K562 (cell line): ENCODE data around the gene GLI1. TPM values are rescaled to one million over a fixed set of nuclear protein-coding genes. Genes with fewer than 3 reads are reported as not detected.
A peak's percentile ranks its signal among the peaks of the same experiment; 100 is the strongest.

ENCODE experiments used
- AFF1 ChIP-seq, 2 experiments: fragments of 450-650 bp; IDR thresholded peaks; 2 replicates each; pipeline ENCODE4 v1.6.1; 2018; ENCODE audit warnings: mild to moderate bottlenecking in 2 of 2, low read depth in 1 of 2; ENCODE audit not compliant: partially characterized antibody in 2 of 2
- ARID4B ChIP-seq: sonication (generic); formaldehyde crosslinking; IDR thresholded peaks from 2 replicates; pipeline ENCODE4 v1.8.0; 2022; ENCODE audit warnings: mild to moderate bottlenecking, missing genetic modification reagents
- E2F3 ChIP-seq: fragments of 250-450 bp; sonication (Bioruptor Pico); IDR thresholded peaks from 2 replicates; pipeline ENCODE4 v1.4.0; 2020; ENCODE audit warnings: mild to moderate bottlenecking
- ESRRB ChIP-seq: fragments of 250-450 bp; sonication (Bioruptor Pico); IDR thresholded peaks from 2 replicates; pipeline ENCODE4 v1.5.0; 2020; ENCODE audit warnings: mild to moderate bottlenecking, moderate library complexity, borderline replicate concordance
- ETS2 ChIP-seq: IDR thresholded peaks from 2 replicates; pipeline ENCODE4 v1.6.1; 2016; ENCODE audit warnings: borderline replicate concordance, missing genetic modification characterization, mild to moderate bottlenecking, moderate library complexity, missing compliant biosample characterization; ENCODE audit not compliant: poor library complexity, severe bottlenecking
- GATAD2A ChIP-seq: fragments of 450-650 bp; IDR thresholded peaks from 2 replicates; pipeline ENCODE4 v1.6.1; 2017
- HCFC1 ChIP-seq: IDR thresholded peaks from 2 replicates; pipeline ENCODE4 v1.6.1; 2012; ENCODE audit warnings: low read depth, low read length, improper control_type of control experiment
- KDM4B ChIP-seq, 2 experiments: fragments of 450-650 bp in 1 of 2; sonication (generic) in 1 of 2; IDR thresholded peaks; 2 replicates each; pipeline ENCODE4 v1.6.1; 2016 to 2017; ENCODE audit warnings: borderline replicate concordance in 2 of 2, antibody characterized with exemption in 1 of 2, low read depth in 1 of 2, mild to moderate bottlenecking in 1 of 2
- MTA3 ChIP-seq: fragments of 450-650 bp; formaldehyde crosslinking; IDR thresholded peaks from 2 replicates; pipeline ENCODE4 v1.6.1; 2017; ENCODE audit warnings: mild to moderate bottlenecking, borderline replicate concordance
- MYBL2 ChIP-seq, 2 experiments: fragments of 450-650 bp in 1 of 2; sonication (generic) in 1 of 2; formaldehyde crosslinking in 1 of 2; IDR thresholded peaks; 2 replicates each; pipeline versions ENCODE4 v1.6.1 to v1.8.1; 2017 to 2022; ENCODE audit warnings: borderline replicate concordance in 1 of 2, inconsistent platforms in 1 of 2, low read depth in 1 of 2, mild to moderate bottlenecking in 1 of 2, missing genetic modification reagents in 1 of 2, moderate library complexity in 1 of 2
- NCOA2 ChIP-seq, 2 experiments: fragments of 450-650 bp; IDR thresholded peaks; 2 replicates each; pipeline ENCODE4 v1.6.1; 2018; ENCODE audit warnings: mild to moderate bottlenecking in 2 of 2, moderate library complexity in 1 of 2; ENCODE audit not compliant: partially characterized antibody in 2 of 2
- RBM34 ChIP-seq: fragments of 200-400 bp; formaldehyde crosslinking; IDR thresholded peaks from 2 replicates; pipeline ENCODE4 v1.6.1; 2018; ENCODE audit warnings: low read length, borderline replicate concordance; ENCODE audit not compliant: insufficient read depth
- XRCC4 ChIP-seq: IDR thresholded peaks from one replicate; pipeline ENCODE4 v1.6.1; 2011; ENCODE audit not compliant: insufficient read depth, insufficient read length; ENCODE audit errors: extremely low read depth
- ZFP30 ChIP-seq: fragments of 250-450 bp; sonication (Bioruptor Pico); IDR thresholded peaks from 2 replicates; pipeline ENCODE4 v1.8.0; 2022; ENCODE audit warnings: moderate library complexity, mild to moderate bottlenecking, inconsistent platforms, borderline replicate concordance
- ZFPM2 ChIP-seq: fragments of 250-450 bp; sonication (Bioruptor Pico); IDR thresholded peaks from 2 replicates; pipeline ENCODE4 v1.5.1; 2022; ENCODE audit warnings: mild to moderate bottlenecking
- polyA plus RNA-seq, 8 experiments: library from polyadenylated mRNA; depleted of rRNA in 4 of 8; stranded (reverse) in 5 of 8; unstranded in 3 of 8; fragments of >200 nt; fragmentation: Nextera tagmentation in 2 of 8; fragmentation: Illumina TruSeq in 1 of 8; extraction: Ambion mirVana in 2 of 8; extraction: Trizol in 1 of 8; gene quantifications; 2 replicates each; pipeline versions ENCODE4 v1.2.1 to v1.2.3, GENCODE V29; 2011 to 2014; ENCODE audit warnings: inconsistent platforms in 1 of 8, missing spikeins in 1 of 8
- total RNA-seq, 7 experiments: library from RNA; depleted of rRNA in 6 of 7; stranded (reverse); fragments of >200 nt in 6 of 7; fragmentation: Illumina TruSeq in 2 of 7; extraction: Trizol in 2 of 7; gene quantifications; 2 replicates each; pipeline versions ENCODE4 v1.2.1 to v1.2.3, GENCODE V29; 2011 to 2021; ENCODE audit warnings: low replicate concordance in 1 of 7
- TF ChIP-seq, protein P1 (sequence below): fragments of 200-800 bp; sonication (Bioruptor generic); IDR thresholded peaks from 2 replicates; pipeline ENCODE4 v1.6.1; 2017; ENCODE audit warnings: missing genetic modification characterization, missing compliant biosample characterization

Gene GLI1
- total and polyA plus RNA-seq, 9 of the 15 experiments (the other 6 are each of a cell fraction or from before 2014, with no cell fraction given) = 0.24 to 3.7 (median 0.61) TPM

DNA sequence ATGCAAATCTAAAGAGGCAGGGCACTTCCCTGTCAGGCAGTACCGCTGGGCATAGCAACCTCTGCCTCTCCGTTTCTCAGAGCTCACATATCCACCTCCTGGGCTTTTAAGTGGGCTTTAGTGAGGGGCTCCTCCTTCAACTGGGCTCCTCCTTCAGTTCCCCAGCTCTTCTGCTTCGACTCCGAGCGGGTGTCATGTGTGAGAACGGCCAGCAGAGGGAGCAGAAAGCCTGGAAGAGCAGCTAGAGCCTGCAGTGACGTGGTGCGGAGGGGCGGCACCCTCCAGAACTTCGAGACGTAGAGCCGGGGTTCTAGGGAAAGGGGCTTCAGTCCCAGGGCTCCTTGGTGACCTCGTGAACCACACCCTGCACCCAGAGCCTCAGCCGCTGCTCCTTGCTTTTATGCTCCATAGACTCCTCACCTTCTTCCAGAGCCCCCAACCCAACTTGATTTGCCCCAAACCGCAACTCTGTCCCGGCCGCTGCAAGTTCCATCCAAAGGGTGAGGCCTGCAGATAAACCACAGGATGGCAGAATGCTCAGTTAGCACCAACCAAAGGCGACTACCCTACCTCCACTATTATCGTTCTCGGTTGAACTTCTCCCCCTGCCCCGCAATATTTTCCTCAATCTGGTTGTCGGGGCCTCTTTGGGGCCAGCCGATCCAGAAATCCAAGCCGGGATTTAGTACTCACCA is 383 bp upstream of the GLI1 start (continued):
- TF ChIP-seq AFF1 (IDR thresholded peaks at IDR 0.05; ENCODE audit: low read depth in 1 of 2, partially characterized antibody in 2 of 2) (peak; percentile 3 to 68), XRCC4 (no peak), MTA3 (peak; percentile 91; the same call in 1 of the 2 replicates), ZFPM2 (no peak), KDM4B (IDR thresholded peaks at IDR 0.05; ENCODE audit: borderline replicate concordance in 2 of 2, low read depth in 1 of 2) (no peak), GATAD2A (0 out of 2 replicates have a peak, but pooled peaks have one; percentile 27), ESRRB (CRISPR knock-in tag) (no peak), MYBL2 (IDR thresholded peaks at IDR 0.05; ENCODE audit: low read depth) (no peak), MYBL2 (CRISPR knock-in tag; IDR thresholded peaks at IDR 0.05; ENCODE audit: borderline replicate concordance) (no peak), ARID4B (CRISPR knock-in tag) (peak; percentile 69; the same call in 1 of the 2 replicates), ETS2 (tag) (no peak), E2F3 (no peak), RBM34 (no peak), ZFP30 (CRISPR knock-in tag) (no peak), HCFC1 (no peak; the same call in 1 of the 2 replicates), NCOA2 (IDR thresholded peaks at IDR 0.05; ENCODE audit: partially characterized antibody in 2 of 2) (no peak)
- TF ChIP-seq, protein P1, sequence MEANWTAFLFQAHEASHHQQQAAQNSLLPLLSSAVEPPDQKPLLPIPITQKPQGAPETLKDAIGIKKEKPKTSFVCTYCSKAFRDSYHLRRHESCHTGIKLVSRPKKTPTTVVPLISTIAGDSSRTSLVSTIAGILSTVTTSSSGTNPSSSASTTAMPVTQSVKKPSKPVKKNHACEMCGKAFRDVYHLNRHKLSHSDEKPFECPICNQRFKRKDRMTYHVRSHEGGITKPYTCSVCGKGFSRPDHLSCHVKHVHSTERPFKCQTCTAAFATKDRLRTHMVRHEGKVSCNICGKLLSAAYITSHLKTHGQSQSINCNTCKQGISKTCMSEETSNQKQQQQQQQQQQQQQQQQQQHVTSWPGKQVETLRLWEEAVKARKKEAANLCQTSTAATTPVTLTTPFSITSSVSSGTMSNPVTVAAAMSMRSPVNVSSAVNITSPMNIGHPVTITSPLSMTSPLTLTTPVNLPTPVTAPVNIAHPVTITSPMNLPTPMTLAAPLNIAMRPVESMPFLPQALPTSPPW (CRISPR knock-in tag) = no peak
